AG04449 (cell line): Measurements from ENCODE around the gene ADPRH.

ENCODE experiments used
- CTCF ChIA-PET: fragments of 350-600 bp; formaldehyde crosslinking; extraction: SDS; loops from one replicate; lab custom pipeline; 2021; ENCODE audit warnings: antibody characterized with exemption; lab: Yijun Ruan, JAX
- POLR2A ChIA-PET: fragments of 400-600, 350-600 bp; formaldehyde crosslinking; extraction: SDS; loops from one replicate; lab custom pipeline; 2020; ENCODE audit warnings: antibody characterized with exemption, inconsistent platforms; lab: Yijun Ruan, JAX
- DNase-seq: peaks from one replicate; pipeline ENCODE4 v3.0.0-alpha.2; 2010; ENCODE audit warnings: low read depth, low spot score
- H3K4me3 ChIP-seq: 2 replicates; pipeline ENCODE4 v1.5.1; 2011; ENCODE audit warnings: low read depth, mild to moderate bottlenecking, control low read depth, low read length
- CTCF ChIP-seq: IDR thresholded peaks from one replicate; pipeline ENCODE4 v1.5.1; 2011; ENCODE audit warnings: mild to moderate bottlenecking, moderate library complexity, low read length, control low read depth, inconsistent platforms; ENCODE audit not compliant: insufficient read depth; ENCODE audit errors: missing control alignments

The ADPRH gene

GRCh38 chr3:119601154-119601553, 21.9 kb downstream of the ADPRH start:
- ChIA-PET CTCF (interaction anchor here (0.7 to 1.8 kb wide), 3 partner anchors 8 to 30 kb away, joined by 3 to 7 read pairs (median 3); no protein-coding TSS in a partner anchor), POLR2A (no interaction called here)
- TF ChIP-seq CTCF, result no peak
- DNase-seq, result no peak
- H3K4me3 ChIP-seq, result no peak overlapping the region

GRCh38 chr3:119602676-119603075, 23.4 kb downstream of the ADPRH start:
- no peak overlapping the region for H3K4me3 ChIP-seq
- ChIA-PET POLR2A (no interaction called here), CTCF (interaction anchor here (1.5 kb wide), 1 partner anchor 14 kb away, joined by 4 read pairs; no protein-coding TSS in a partner anchor)
- no peak for DNase-seq
- TF ChIP-seq CTCF, result no peak

GRCh38 chr3:119604878-119605277, 25.6 kb downstream of the ADPRH start:
- TF ChIP-seq CTCF, result no peak
- CTCF ChIA-PET, result interaction anchor here (0.8 kb wide), 1 partner anchor 72 kb away, joined by 3 read pairs; no protein-coding TSS in a partner anchor
- POLR2A ChIA-PET, result interaction anchor here (0.6 kb wide), 1 partner anchor 24 kb away, joined by 4 read pairs; no protein-coding TSS in a partner anchor
- DNase-seq, result no peak
- no peak overlapping the region for H3K4me3 ChIP-seq

- DNase-seq, result no peak
- ChIA-PET CTCF (no interaction called here), POLR2A (no interaction called here)
- no peak for TF ChIP-seq CTCF
- no peak overlapping the region for H3K4me3 ChIP-seq
These were observed 29.2 kb downstream of the ADPRH start for GRCh38 chr3:119608405-119609000.

GRCh38 chr3:119609301-119609700, 30.0 kb downstream of the ADPRH start:
- no peak for DNase-seq
- H3K4me3 ChIP-seq, result no peak overlapping the region
- no peak for TF ChIP-seq CTCF
- CTCF ChIA-PET, result no interaction called here
- POLR2A ChIA-PET, result no interaction called here

GRCh38 chr3:119611664-119612063, 32.4 kb downstream of the ADPRH start:
- no peak for DNase-seq
- no peak for TF ChIP-seq CTCF
- CTCF ChIA-PET, result no interaction called here
- POLR2A ChIA-PET, result no interaction called here
- no peak overlapping the region for H3K4me3 ChIP-seq
